Activated B cell treated with CpG ODN at 0.5 μM for 24 hours (primary cell): ENCODE results near the gene GBP1. TPM values are rescaled to one million over a fixed set of nuclear protein-coding genes. Genes with fewer than 3 reads are reported as not detected.

Source experiments
- ATAC-seq: fragments of 200-7000 bp; cut with Tn5 transposase; one replicate; pipeline ENCODE4 v1.10.0; 2021; ENCODE audit warnings: low read depth, mild to moderate bottlenecking, moderate library complexity
- CTCF ChIA-PET: fragments of 350-600 bp; sonication (Branson Sonifier 250); formaldehyde crosslinking; loops from one replicate; lab custom pipeline; 2021; ENCODE audit warnings: antibody characterized with exemption; lab: Charles Lee
- POLR2A ChIA-PET: fragments of 350-600 bp; sonication (Branson Sonifier 250); formaldehyde crosslinking; loops from one replicate; lab custom pipeline; 2021; ENCODE audit warnings: antibody characterized with exemption; lab: Charles Lee
- DNase-seq: peaks from one replicate; pipeline ENCODE4 v3.0.0; 2022
- H3K27ac Mint-ChIP-seq: one replicate; pipeline ENCODE4 v1.8.0; 2020; ENCODE audit warnings: mixed read lengths
- H3K27me3 Mint-ChIP-seq: one replicate; pipeline ENCODE4 v1.8.0; 2021; ENCODE audit warnings: mixed read lengths
- H3K36me3 Mint-ChIP-seq: one replicate; pipeline ENCODE4 v1.8.0; 2021; ENCODE audit warnings: low read depth, mixed read lengths
- H3K4me1 Mint-ChIP-seq: one replicate; pipeline ENCODE4 v1.8.0; 2021; ENCODE audit warnings: mixed read lengths
- H3K4me3 Mint-ChIP-seq: one replicate; pipeline ENCODE4 v1.8.0; 2020; ENCODE audit warnings: mild to moderate bottlenecking, mixed read lengths
- H3K9me3 Mint-ChIP-seq: one replicate; pipeline ENCODE4 v1.8.0; 2020; ENCODE audit warnings: mixed read lengths
- intact Hi-C: fragments of 100-400 bp; cut with micrococcal nuclease; formaldehyde crosslinking; loops from one replicate; pipeline ENCODE4 v1.15.1; 2024
- total RNA-seq: library from RNA; stranded (reverse); gene quantifications from 2 replicates; pipeline ENCODE4 v1.2.3, GENCODE V29; 2022
- TF ChIP-seq, protein P1 (sequence below): fragments of 200-600 bp; IDR thresholded peaks from one replicate; pipeline ENCODE4 v1.8.0; 2022; ENCODE audit warnings: antibody characterized with exemption, mild to moderate bottlenecking

GBP1 gene
- total RNA-seq, 1 donor from 2014 or later = 24.0 TPM

DNA sequence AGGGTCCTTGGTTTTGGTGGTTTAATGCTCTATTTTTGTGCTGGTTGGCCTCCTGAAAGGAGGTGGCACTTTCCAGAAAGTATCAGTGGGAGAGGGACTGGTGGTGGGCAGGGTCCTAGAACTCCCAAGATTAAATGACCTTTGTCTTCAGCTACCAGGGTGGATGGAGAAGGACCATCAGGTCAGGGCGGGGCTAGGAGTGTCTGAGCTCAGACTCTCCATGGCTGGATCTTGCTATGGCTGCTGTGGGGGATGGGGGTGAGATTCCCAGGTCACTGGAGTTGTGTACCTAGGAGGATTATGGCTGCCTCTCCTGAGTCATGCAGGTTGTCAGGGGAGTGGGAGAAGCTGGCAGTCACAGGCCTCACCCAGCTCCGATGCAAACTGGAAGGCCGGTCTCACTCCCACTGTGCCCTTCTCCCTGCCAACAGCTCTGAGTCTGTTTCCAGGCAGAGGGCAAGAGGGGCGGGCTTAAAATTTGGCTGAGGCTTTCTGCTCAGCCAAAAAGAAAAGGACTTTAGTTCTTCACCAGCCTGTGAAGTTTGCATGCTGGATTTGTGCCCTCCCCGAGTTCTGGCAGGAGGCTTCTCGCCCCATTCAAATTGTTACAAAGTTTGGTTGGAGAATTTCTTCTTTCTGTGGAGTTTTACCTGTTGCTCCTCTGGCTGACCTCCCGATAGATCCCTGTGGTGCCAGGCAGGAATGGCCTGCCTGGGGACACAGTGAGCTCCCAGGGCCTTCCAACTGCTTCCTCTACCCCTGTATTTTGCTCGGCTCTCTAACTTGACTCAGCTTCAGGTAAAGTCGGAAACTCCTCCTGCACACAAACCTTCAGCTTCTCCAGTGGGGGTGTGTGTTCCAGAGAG is 59.5 kb downstream of the GBP1 start:
- ChIA-PET CTCF (interaction anchor here (1.8 kb wide), 1 partner anchor 353 kb away, joined by 4 read pairs; no protein-coding TSS in a partner anchor), POLR2A (interaction anchor here (1.2 kb wide), 1 partner anchor 60 kb away, joined by 3 read pairs; the partner anchor contains the start of gene GBP1)
- ATAC-seq (no peak), DNase-seq (no peak)
- intact Hi-C loops = loop anchor here (2.0 kb wide), 1 partner anchor 15 kb away; no protein-coding TSS in a partner anchor
- TF ChIP-seq, protein P1, sequence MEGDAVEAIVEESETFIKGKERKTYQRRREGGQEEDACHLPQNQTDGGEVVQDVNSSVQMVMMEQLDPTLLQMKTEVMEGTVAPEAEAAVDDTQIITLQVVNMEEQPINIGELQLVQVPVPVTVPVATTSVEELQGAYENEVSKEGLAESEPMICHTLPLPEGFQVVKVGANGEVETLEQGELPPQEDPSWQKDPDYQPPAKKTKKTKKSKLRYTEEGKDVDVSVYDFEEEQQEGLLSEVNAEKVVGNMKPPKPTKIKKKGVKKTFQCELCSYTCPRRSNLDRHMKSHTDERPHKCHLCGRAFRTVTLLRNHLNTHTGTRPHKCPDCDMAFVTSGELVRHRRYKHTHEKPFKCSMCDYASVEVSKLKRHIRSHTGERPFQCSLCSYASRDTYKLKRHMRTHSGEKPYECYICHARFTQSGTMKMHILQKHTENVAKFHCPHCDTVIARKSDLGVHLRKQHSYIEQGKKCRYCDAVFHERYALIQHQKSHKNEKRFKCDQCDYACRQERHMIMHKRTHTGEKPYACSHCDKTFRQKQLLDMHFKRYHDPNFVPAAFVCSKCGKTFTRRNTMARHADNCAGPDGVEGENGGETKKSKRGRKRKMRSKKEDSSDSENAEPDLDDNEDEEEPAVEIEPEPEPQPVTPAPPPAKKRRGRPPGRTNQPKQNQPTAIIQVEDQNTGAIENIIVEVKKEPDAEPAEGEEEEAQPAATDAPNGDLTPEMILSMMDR = no peak
- no peaks in the 10 kb centered on the region for H3K27me3 Mint-ChIP-seq
- H3K36me3 Mint-ChIP-seq = peaks cover 51% of the 10 kb centered on the region
- H3K4me3 Mint-ChIP-seq = no peak overlapping the region
- no peak overlapping the region for H3K27ac Mint-ChIP-seq
- H3K4me1 Mint-ChIP-seq = peaks cover 6% of the 10 kb centered on the region
- H3K9me3 Mint-ChIP-seq = no peaks in the 10 kb centered on the region

Other genes starting within 250 kb of the GBP1 start
- gene GTF2B, start 173.6 kb downstream of the GBP1 start, total RNA-seq = 30.0 and 32.2 TPM in 2 replicates
- gene KYAT3, start 72.6 kb downstream of the GBP1 start, total RNA-seq = 28.5 and 31.2 TPM in 2 replicates
- gene RBMXL1, start 72.6 kb downstream of the GBP1 start, total RNA-seq = 25.4 and 27.4 TPM in 2 replicates
- 14.4 and 15.5 TPM in 2 replicates for gene GBP3, start 42.3 kb downstream of the GBP1 start, total RNA-seq
- gene GBP2, start 60.9 kb upstream of the GBP1 start, total RNA-seq = 24.4 and 26.7 TPM in 2 replicates
- not detected in 2 replicates for gene GBP7, start 110.8 kb upstream of the GBP1 start, total RNA-seq
- gene GBP4, start 133.7 kb upstream of the GBP1 start, total RNA-seq = 19.2 and 19.5 TPM in 2 replicates
- 19.9 and 22.8 TPM in 2 replicates for gene GBP5, start 207.7 kb upstream of the GBP1 start, total RNA-seq